GM23338 (cell line): ENCODE data around the gene ACAN. TPM values are rescaled to one million over a fixed set of nuclear protein-coding genes. Genes with fewer than 3 reads are reported as not detected.

Experiments used
- ATAC-seq: fragments of 200-7000 bp; cut with Tn5 transposase; 3 replicates; pipeline ENCODE4 v1.9.1; 2020
- DNase-seq: peaks from one replicate; pipeline ENCODE4 v3.0.0-alpha.2; 2015; ENCODE audit warnings: low spot score
- H2AFZ ChIP-seq: fragments of 200-600 bp; sonication (generic); 2 replicates; pipeline ENCODE4 v1.8.0; 2016; ENCODE audit warnings: antibody characterized with exemption, mild to moderate bottlenecking, moderate library complexity
- H3F3A ChIP-seq: fragments of 200-600 bp; sonication (generic); replicated peaks from 2 replicates; pipeline ENCODE4 v1.8.0; 2017; ENCODE audit warnings: antibody characterized with exemption, mixed run types, low read depth
- H3K27ac ChIP-seq: fragments of 200-600 bp; sonication (generic); 2 replicates; pipeline ENCODE4 v1.6.1; 2016; ENCODE audit warnings: low read depth
- H3K27me3 ChIP-seq: fragments of 200-600 bp; sonication (generic); 2 replicates; pipeline ENCODE4 v1.8.0; 2016; ENCODE audit warnings: mild to moderate bottlenecking, mixed run types, moderate library complexity; ENCODE audit not compliant: insufficient read depth
- H3K36me3 ChIP-seq: fragments of 200-600 bp; sonication (generic); 2 replicates; pipeline ENCODE4 v1.8.0; 2016; ENCODE audit warnings: mild to moderate bottlenecking; ENCODE audit not compliant: insufficient read depth
- H3K4me1 ChIP-seq: fragments of 200-600 bp; sonication (generic); 2 replicates; pipeline ENCODE4 v1.8.0; 2016; ENCODE audit warnings: mild to moderate bottlenecking, moderate library complexity; ENCODE audit not compliant: insufficient read depth
- H3K4me2 ChIP-seq: fragments of 200-600 bp; sonication (generic); 2 replicates; pipeline ENCODE4 v1.7.1; 2017; ENCODE audit warnings: mixed run types
- H3K4me3 ChIP-seq: fragments of 200-600 bp; sonication (generic); 2 replicates; pipeline ENCODE4 v1.6.1; 2016; ENCODE audit warnings: mixed run types
- H3K79me2 ChIP-seq: fragments of 200-600 bp; sonication (generic); replicated peaks from 2 replicates; pipeline ENCODE4 v1.8.0; 2017; ENCODE audit warnings: mild to moderate bottlenecking; ENCODE audit not compliant: insufficient read depth
- H3K9me2 ChIP-seq: fragments of 200-600 bp; sonication (generic); 2 replicates; pipeline ENCODE4 v1.8.0; 2017; ENCODE audit not compliant: insufficient read depth
- H4K20me1 ChIP-seq: fragments of 200-600 bp; sonication (generic); replicated peaks from 2 replicates; pipeline ENCODE4 v1.8.0; 2017; ENCODE audit warnings: mild to moderate bottlenecking; ENCODE audit not compliant: insufficient read depth
- H3K27ac Mint-ChIP-seq: 2 replicates; pipeline ENCODE4 v1.8.0; 2020; ENCODE audit warnings: inconsistent platforms, mild to moderate bottlenecking, moderate library complexity, mixed read lengths
- H3K27me3 Mint-ChIP-seq: 3 replicates; pipeline ENCODE4 v1.8.0; 2022; ENCODE audit warnings: low read depth, mild to moderate bottlenecking, moderate library complexity, mixed read lengths, inconsistent platforms; ENCODE audit not compliant: insufficient read depth, poor library complexity
- H3K36me3 Mint-ChIP-seq: 3 replicates; pipeline ENCODE4 v1.8.0; 2021; ENCODE audit warnings: low read depth, mild to moderate bottlenecking, inconsistent platforms, moderate library complexity, mixed read lengths
- H3K4me1 Mint-ChIP-seq: 3 replicates; pipeline ENCODE4 v1.8.0; 2020; ENCODE audit warnings: mild to moderate bottlenecking, inconsistent platforms, mixed read lengths
- H3K4me3 Mint-ChIP-seq: 3 replicates; pipeline ENCODE4 v1.8.0; 2021; ENCODE audit warnings: moderate library complexity, mild to moderate bottlenecking, inconsistent platforms, mixed read lengths
- H3K9me3 Mint-ChIP-seq: 3 replicates; pipeline ENCODE4 v1.8.0; 2020; ENCODE audit warnings: moderate library complexity, mild to moderate bottlenecking, inconsistent platforms, mixed read lengths
- CREB1 ChIP-seq: fragments of 250-450 bp; sonication (Bioruptor Pico); IDR thresholded peaks from 2 replicates; pipeline ENCODE4 v1.5.0; 2020; ENCODE audit warnings: low read depth, mild to moderate bottlenecking, moderate library complexity
- EZH2 ChIP-seq: fragments of 200-600 bp; sonication (generic); IDR thresholded peaks from one replicate; pipeline ENCODE4 v1.8.0; 2017; ENCODE audit warnings: antibody characterized with exemption, mild to moderate bottlenecking, low read depth; ENCODE audit not compliant: unreplicated experiment
- EZH2phosphoT487 ChIP-seq: fragments of 200-600 bp; sonication (generic); IDR thresholded peaks from one replicate; pipeline ENCODE4 v1.8.1; 2018; ENCODE audit warnings: antibody characterized with exemption; ENCODE audit not compliant: unreplicated experiment
- JUNB ChIP-seq: IDR thresholded peaks from one replicate; pipeline ENCODE4 v1.6.1; 2016; ENCODE audit warnings: antibody characterized with exemption; ENCODE audit not compliant: unreplicated experiment
- NANOG ChIP-seq: IDR thresholded peaks from 2 replicates; pipeline ENCODE4 v1.6.1; 2016; ENCODE audit warnings: antibody characterized with exemption, borderline replicate concordance
- POLR2AphosphoS5 ChIP-seq: IDR thresholded peaks from 2 replicates; pipeline ENCODE4 v1.6.1; 2016; ENCODE audit warnings: antibody characterized with exemption, low read depth
- STAT1 ChIP-seq: IDR thresholded peaks from one replicate; pipeline ENCODE4 v1.6.1; 2016; ENCODE audit warnings: antibody characterized with exemption; ENCODE audit not compliant: unreplicated experiment
- ZNF114 ChIP-seq: fragments of 250-450 bp; sonication (Bioruptor Pico); IDR thresholded peaks from 2 replicates; pipeline ENCODE4 v1.5.0; 2020; ENCODE audit warnings: mild to moderate bottlenecking, moderate library complexity
- ZNF331 ChIP-seq: fragments of 250-450 bp; sonication (Bioruptor Pico); IDR thresholded peaks from 2 replicates; pipeline ENCODE4 v1.5.0; 2020; ENCODE audit warnings: low read depth, mild to moderate bottlenecking, moderate library complexity
- polyA plus RNA-seq: library from polyadenylated mRNA; unstranded; fragments of >200 nt; fragmentation: Nextera tagmentation; extraction: Ambion mirVana; gene quantifications from 2 replicates; pipeline ENCODE4 v1.2.1, GENCODE V29; 2016
- total RNA-seq: library from RNA; depleted of rRNA; stranded (reverse); fragments of >200 nt; shearing (Covaris generic); gene quantifications from 2 replicates; pipeline ENCODE4 v1.2.3, GENCODE V29; 2014
- TF ChIP-seq, protein P1 (sequence below): IDR thresholded peaks from 2 replicates; pipeline ENCODE4 v1.6.1; 2016; ENCODE audit warnings: antibody characterized with exemption
- TF ChIP-seq, protein P2 (sequence below): IDR thresholded peaks from one replicate; pipeline ENCODE4 v1.6.1; 2018; ENCODE audit warnings: antibody characterized with exemption; ENCODE audit not compliant: unreplicated experiment
- TF ChIP-seq, protein P3 (sequence below), 2 experiments: fragments of 200-600 bp in 1 of 2; sonication (generic) in 1 of 2; conservative IDR thresholded peaks; 2 replicates each; pipeline versions ENCODE4 v1.5.1 to v1.6.1; 2016 to 2017; ENCODE audit warnings: antibody characterized with exemption in 2 of 2, low read depth in 2 of 2, mild to moderate bottlenecking in 2 of 2, moderate library complexity in 1 of 2
- TF ChIP-seq, protein P4 (sequence below): fragments of 250-450 bp; sonication (Bioruptor Pico); IDR thresholded peaks from 2 replicates; pipeline ENCODE4 v1.5.0; 2020; ENCODE audit warnings: mild to moderate bottlenecking, moderate library complexity

The ACAN gene
- total and polyA plus RNA-seq, 2 experiments from 2014 or later, result 2.5 to 4.9 TPM

DNA sequence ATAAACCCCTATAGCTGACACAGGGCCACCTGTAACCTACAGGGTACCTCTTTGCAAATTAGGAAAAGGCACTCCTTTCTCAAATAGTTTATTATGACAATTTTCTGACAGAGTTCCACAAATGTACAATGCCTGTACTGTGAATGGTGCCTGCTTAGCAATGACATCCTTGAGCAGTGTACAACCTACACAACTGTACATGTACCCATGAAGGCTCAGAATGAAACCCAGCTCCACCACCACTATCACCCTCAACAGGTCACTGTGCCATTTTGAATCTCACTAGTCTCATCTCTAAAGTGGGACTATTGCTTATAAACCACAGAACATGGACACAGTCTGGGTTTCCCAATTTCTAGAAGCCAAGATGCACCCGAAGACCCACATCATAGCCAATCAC is 102.9 kb downstream of the ACAN start:
- Mint-ChIP-seq H3K4me1 (peaks cover 79% of the 10 kb centered on the region), H3K27me3 (peaks cover 29% of the 10 kb centered on the region), H3K27ac (no peak overlapping the region), H3K36me3 (peaks cover 100% of the 10 kb centered on the region), H3K9me3 (no peaks in the 10 kb centered on the region; the same call in 2 of the 3 replicates), H3K4me3 (no peak overlapping the region)
- no peak overlapping the region for H3K4me2 ChIP-seq
- H3F3A ChIP-seq, result peaks cover 42% of the 10 kb centered on the region
- peaks cover 52% of the 10 kb centered on the region for H4K20me1 ChIP-seq
- no peaks in the 10 kb centered on the region for H3K27me3 ChIP-seq
- no peak for DNase-seq
- H2AFZ ChIP-seq, result no peak overlapping the region
- no peaks in the 10 kb centered on the region for H3K9me2 ChIP-seq
- H3K4me1 ChIP-seq, result peaks cover 23% of the 10 kb centered on the region
- peaks cover 50% of the 10 kb centered on the region for H3K79me2 ChIP-seq
- TF ChIP-seq EZH2, result no peak
- no peak for TF ChIP-seq EZH2phosphoT487
- TF ChIP-seq, protein P1, sequence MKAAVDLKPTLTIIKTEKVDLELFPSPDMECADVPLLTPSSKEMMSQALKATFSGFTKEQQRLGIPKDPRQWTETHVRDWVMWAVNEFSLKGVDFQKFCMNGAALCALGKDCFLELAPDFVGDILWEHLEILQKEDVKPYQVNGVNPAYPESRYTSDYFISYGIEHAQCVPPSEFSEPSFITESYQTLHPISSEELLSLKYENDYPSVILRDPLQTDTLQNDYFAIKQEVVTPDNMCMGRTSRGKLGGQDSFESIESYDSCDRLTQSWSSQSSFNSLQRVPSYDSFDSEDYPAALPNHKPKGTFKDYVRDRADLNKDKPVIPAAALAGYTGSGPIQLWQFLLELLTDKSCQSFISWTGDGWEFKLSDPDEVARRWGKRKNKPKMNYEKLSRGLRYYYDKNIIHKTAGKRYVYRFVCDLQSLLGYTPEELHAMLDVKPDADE, result no peak
- TF ChIP-seq, protein P2, sequence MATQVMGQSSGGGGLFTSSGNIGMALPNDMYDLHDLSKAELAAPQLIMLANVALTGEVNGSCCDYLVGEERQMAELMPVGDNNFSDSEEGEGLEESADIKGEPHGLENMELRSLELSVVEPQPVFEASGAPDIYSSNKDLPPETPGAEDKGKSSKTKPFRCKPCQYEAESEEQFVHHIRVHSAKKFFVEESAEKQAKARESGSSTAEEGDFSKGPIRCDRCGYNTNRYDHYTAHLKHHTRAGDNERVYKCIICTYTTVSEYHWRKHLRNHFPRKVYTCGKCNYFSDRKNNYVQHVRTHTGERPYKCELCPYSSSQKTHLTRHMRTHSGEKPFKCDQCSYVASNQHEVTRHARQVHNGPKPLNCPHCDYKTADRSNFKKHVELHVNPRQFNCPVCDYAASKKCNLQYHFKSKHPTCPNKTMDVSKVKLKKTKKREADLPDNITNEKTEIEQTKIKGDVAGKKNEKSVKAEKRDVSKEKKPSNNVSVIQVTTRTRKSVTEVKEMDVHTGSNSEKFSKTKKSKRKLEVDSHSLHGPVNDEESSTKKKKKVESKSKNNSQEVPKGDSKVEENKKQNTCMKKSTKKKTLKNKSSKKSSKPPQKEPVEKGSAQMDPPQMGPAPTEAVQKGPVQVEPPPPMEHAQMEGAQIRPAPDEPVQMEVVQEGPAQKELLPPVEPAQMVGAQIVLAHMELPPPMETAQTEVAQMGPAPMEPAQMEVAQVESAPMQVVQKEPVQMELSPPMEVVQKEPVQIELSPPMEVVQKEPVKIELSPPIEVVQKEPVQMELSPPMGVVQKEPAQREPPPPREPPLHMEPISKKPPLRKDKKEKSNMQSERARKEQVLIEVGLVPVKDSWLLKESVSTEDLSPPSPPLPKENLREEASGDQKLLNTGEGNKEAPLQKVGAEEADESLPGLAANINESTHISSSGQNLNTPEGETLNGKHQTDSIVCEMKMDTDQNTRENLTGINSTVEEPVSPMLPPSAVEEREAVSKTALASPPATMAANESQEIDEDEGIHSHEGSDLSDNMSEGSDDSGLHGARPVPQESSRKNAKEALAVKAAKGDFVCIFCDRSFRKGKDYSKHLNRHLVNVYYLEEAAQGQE, result no peak
- no peak for TF ChIP-seq POLR2AphosphoS5
- TF ChIP-seq NANOG, result no peak
- TF ChIP-seq, protein P3, sequence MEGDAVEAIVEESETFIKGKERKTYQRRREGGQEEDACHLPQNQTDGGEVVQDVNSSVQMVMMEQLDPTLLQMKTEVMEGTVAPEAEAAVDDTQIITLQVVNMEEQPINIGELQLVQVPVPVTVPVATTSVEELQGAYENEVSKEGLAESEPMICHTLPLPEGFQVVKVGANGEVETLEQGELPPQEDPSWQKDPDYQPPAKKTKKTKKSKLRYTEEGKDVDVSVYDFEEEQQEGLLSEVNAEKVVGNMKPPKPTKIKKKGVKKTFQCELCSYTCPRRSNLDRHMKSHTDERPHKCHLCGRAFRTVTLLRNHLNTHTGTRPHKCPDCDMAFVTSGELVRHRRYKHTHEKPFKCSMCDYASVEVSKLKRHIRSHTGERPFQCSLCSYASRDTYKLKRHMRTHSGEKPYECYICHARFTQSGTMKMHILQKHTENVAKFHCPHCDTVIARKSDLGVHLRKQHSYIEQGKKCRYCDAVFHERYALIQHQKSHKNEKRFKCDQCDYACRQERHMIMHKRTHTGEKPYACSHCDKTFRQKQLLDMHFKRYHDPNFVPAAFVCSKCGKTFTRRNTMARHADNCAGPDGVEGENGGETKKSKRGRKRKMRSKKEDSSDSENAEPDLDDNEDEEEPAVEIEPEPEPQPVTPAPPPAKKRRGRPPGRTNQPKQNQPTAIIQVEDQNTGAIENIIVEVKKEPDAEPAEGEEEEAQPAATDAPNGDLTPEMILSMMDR (conservative IDR thresholded peaks at IDR 0.05; ENCODE audit: low read depth in 2 of 2), result no peak
- TF ChIP-seq JUNB, result no peak
- no peak for TF ChIP-seq ZNF331
- TF ChIP-seq, protein P4, sequence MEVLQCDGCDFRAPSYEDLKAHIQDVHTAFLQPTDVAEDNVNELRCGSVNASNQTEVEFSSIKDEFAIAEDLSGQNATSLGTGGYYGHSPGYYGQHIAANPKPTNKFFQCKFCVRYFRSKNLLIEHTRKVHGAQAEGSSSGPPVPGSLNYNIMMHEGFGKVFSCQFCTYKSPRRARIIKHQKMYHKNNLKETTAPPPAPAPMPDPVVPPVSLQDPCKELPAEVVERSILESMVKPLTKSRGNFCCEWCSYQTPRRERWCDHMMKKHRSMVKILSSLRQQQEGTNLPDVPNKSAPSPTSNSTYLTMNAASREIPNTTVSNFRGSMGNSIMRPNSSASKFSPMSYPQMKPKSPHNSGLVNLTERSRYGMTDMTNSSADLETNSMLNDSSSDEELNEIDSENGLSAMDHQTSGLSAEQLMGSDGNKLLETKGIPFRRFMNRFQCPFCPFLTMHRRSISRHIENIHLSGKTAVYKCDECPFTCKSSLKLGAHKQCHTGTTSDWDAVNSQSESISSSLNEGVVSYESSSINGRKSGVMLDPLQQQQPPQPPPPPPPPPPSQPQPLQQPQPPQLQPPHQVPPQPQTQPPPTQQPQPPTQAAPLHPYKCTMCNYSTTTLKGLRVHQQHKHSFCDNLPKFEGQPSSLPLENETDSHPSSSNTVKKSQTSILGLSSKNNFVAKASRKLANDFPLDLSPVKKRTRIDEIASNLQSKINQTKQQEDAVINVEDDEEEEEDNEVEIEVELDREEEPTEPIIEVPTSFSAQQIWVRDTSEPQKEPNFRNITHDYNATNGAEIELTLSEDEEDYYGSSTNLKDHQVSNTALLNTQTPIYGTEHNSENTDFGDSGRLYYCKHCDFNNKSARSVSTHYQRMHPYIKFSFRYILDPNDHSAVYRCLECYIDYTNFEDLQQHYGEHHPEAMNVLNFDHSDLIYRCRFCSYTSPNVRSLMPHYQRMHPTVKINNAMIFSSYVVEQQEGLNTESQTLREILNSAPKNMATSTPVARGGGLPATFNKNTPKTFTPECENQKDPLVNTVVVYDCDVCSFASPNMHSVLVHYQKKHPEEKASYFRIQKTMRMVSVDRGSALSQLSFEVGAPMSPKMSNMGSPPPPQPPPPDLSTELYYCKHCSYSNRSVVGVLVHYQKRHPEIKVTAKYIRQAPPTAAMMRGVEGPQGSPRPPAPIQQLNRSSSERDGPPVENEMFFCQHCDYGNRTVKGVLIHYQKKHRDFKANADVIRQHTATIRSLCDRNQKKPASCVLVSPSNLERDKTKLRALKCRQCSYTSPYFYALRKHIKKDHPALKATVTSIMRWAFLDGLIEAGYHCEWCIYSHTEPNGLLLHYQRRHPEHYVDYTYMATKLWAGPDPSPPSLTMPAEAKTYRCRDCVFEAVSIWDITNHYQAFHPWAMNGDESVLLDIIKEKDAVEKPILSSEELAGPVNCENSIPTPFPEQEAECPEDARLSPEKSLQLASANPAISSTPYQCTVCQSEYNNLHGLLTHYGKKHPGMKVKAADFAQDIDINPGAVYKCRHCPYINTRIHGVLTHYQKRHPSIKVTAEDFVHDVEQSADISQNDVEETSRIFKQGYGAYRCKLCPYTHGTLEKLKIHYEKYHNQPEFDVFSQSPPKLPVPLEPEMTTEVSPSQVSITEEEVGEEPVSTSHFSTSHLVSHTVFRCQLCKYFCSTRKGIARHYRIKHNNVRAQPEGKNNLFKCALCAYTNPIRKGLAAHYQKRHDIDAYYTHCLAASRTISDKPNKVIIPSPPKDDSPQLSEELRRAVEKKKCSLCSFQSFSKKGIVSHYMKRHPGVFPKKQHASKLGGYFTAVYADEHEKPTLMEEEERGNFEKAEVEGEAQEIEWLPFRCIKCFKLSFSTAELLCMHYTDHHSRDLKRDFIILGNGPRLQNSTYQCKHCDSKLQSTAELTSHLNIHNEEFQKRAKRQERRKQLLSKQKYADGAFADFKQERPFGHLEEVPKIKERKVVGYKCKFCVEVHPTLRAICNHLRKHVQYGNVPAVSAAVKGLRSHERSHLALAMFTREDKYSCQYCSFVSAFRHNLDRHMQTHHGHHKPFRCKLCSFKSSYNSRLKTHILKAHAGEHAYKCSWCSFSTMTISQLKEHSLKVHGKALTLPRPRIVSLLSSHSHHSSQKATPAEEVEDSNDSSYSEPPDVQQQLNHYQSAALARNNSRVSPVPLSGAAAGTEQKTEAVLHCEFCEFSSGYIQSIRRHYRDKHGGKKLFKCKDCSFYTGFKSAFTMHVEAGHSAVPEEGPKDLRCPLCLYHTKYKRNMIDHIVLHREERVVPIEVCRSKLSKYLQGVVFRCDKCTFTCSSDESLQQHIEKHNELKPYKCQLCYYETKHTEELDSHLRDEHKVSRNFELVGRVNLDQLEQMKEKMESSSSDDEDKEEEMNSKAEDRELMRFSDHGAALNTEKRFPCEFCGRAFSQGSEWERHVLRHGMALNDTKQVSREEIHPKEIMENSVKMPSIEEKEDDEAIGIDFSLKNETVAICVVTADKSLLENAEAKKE (CRISPR knock-in tag), result no peak
- no peak for TF ChIP-seq STAT1
- TF ChIP-seq ZNF114 (CRISPR knock-in tag), result no peak
- TF ChIP-seq CREB1 (CRISPR knock-in tag), result no peak
- peaks cover 62% of the 10 kb centered on the region for H3K36me3 ChIP-seq
- no peak overlapping the region for H3K4me3 ChIP-seq
- H3K27ac ChIP-seq, result no peak overlapping the region
- ATAC-seq, result no peak
